SIG-M5 (cell line): ENCODE measurements around the gene USP17L13.
"Not testable (repeated sequence)": the region's sequence is repeated elsewhere in the genome, so short reads cannot be mapped to it uniquely, and the experiment has no call there.

Experiments used
- DNase-seq: peaks from one replicate; lab custom pipeline; 2025; lab: John Stamatoyannopoulos, UW

USP17L13 gene

GRCh38 chr4:9224596-9224995, at the start of gene USP17L13:
USP17L13 (plus strand) TSS chr4:9224896; CDS start chr4:9224896, 0 bp downstream.
- not testable (repeated sequence) for DNase-seq

- DNase-seq, result not testable (repeated sequence)
These were observed 14.3 kb upstream of the USP17L13 start, which contains the start of gene USP17L10 for GRCh38 chr4:9210357-9210756. USP17L10 (plus strand) TSS chr4:9210657; CDS start chr4:9210657, 0 bp downstream.

DNA sequence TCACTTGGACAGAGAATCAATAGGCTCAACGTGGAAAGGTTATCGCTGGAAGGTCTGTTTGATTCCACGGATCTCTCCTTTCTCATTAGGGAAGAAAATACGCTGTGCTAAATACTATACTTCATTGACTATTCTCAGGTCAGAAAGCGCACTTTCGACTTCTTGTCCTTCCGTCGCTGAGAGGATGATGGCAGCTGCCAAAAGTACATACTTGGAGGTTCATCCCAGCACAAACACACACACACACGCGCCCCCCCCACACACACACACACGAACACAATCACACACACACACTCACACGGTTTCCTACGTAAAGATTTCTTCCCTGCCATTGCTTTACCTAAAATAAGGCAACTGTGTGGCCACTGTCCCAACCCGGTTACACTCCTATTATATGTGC, 10.0 kb upstream of the USP17L13 start:
- not testable (repeated sequence) for DNase-seq

GRCh38 chr4:9215105-9215504, 9.6 kb upstream of the USP17L13 start, which contains the start of gene USP17L11:
USP17L11 (plus strand) TSS chr4:9215405; CDS start chr4:9215405, 0 bp downstream.
- not testable (repeated sequence) for DNase-seq

GRCh38 chr4:9219852-9220251, 4.8 kb upstream of the USP17L13 start, which contains the start of gene USP17L12:
USP17L12 (plus strand) TSS chr4:9220152; CDS start chr4:9220152, 0 bp downstream.
- DNase-seq, result not testable (repeated sequence)

- not testable (repeated sequence) for DNase-seq
These were observed 5.6 kb downstream of the USP17L13 start for GRCh38 chr4:9230249-9230648.

DNA sequence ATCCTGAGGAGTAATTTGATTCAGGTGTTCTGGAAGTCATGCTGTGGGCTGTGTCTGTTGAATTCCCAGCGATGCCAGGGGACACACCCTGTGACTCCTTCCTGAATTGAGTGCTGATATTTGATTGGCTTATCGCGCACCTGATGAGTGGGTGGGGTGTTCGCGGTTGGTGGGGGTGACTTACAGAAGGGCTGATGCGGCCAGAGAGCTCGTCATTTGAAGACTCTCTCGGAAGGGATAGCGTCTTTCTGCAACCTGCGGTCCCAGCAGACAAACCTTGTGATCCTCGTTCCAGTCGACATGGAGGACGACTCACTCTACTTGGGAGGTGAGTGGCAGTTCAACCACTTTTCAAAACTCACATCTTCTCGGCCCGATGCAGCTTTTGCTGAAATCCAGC, 9.4 kb downstream of the USP17L13 start, which contains the start of gene USP17L15:
Gene USP17L15 (plus strand): TSS at position 301 of the 400 bp plus-strand sequence. CDS start 0 bp downstream, at position 301.
- not testable (repeated sequence) for DNase-seq

DNA sequence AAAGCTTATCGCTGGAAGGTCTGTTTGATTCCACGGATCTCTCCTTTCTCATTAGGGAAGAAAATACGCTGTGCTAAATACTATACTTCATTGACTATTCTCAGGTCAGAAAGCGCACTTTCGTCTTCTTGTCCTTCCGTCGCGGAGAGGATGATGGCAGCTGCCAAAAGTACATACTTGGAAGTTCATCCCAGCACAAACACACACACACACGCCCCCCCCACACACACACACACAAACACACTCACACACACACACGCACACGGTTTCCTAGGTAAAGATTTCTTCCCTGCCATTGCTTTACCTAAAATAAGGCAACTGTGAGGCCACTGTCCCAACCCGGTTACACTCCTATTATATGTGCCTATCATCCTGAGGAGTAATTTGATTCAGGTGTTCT, 13.8 kb downstream of the USP17L13 start:
- DNase-seq, result not testable (repeated sequence)

DNA sequence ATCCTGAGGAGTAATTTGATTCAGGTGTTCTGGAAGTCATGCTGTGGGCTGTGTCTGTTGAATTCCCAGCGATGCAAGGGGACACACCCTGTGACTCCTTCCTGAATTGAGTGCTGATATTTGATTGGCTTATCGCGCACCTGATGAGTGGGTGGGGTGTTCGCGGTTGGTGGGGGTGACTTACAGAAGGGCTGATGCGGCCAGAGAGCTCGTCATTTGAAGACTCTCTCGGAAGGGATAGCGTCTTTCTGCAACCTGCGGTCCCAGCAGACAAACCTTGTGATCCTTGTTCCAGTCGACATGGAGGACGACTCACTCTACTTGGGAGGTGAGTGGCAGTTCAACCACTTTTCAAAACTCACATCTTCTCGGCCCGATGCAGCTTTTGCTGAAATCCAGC, 18.9 kb downstream of the USP17L13 start, which contains the start of gene USP17L17:
Gene USP17L17 (plus strand): TSS at position 301 of the 400 bp plus-strand sequence. CDS start 0 bp downstream, at position 301.
- not testable (repeated sequence) for DNase-seq

GRCh38 chr4:9247953-9248680, 23.4 kb downstream of the USP17L13 start, which contains the start of gene USP17L18:
USP17L18 (plus strand) TSS chr4:9248630; CDS start chr4:9248630, 0 bp downstream.
- DNase-seq, result not testable (repeated sequence)

DNA sequence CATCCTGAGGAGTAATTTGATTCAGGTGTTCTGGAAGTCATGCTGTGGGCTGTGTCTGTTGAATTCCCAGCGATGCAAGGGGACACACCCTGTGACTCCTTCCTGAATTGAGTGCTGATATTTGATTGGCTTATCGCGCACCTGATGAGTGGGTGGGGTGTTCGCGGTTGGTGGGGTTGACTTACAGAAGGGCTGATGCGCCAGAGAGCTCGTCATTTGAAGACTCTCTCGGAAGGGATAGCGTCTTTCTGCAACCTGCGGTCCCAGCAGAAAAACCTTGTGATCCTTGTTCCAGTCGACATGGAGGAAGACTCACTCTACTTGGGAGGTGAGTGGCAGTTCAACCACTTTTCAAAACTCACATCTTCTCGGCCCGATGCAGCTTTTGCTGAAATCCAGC, 28.4 kb downstream of the USP17L13 start, which contains the start of gene USP17L19:
Gene USP17L19 (plus strand): TSS at position 301 of the 400 bp plus-strand sequence. CDS start 0 bp downstream, at position 301.
- DNase-seq, result not testable (repeated sequence)

DNA sequence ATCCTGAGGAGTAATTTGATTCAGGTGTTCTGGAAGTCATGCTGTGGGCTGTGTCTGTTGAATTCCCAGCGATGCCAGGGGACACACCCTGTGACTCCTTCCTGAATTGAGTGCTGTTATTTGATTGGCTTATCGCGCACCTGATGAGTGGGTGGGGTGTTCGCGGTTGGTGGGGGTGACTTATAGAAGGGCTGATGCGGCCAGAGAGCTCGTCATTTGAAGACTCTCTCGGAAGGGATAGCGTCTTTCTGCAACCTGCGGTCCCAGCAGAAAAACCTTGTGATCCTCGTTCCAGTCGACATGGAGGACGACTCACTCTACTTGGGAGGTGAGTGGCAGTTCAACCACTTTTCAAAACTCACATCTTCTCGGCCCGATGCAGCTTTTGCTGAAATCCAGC, 33.1 kb downstream of the USP17L13 start, which contains the start of gene USP17L20:
Gene USP17L20 (plus strand): TSS at position 301 of the 400 bp plus-strand sequence. CDS start 0 bp downstream, at position 301.
- not testable (repeated sequence) for DNase-seq

DNA sequence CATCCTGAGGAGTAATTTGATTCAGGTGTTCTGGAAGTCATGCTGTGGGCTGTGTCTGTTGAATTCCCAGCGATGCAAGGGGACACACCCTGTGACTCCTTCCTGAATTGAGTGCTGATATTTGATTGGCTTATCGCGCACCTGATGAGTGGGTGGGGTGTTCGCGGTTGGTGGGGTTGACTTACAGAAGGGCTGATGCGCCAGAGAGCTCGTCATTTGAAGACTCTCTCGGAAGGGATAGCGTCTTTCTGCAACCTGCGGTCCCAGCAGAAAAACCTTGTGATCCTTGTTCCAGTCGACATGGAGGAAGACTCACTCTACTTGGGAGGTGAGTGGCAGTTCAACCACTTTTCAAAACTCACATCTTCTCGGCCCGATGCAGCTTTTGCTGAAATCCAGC, 37.9 kb downstream of the USP17L13 start, which contains the start of gene USP17L21:
Gene USP17L21 (plus strand): TSS at position 301 of the 400 bp plus-strand sequence. CDS start 0 bp downstream, at position 301.
- DNase-seq, result not testable (repeated sequence)

DNA sequence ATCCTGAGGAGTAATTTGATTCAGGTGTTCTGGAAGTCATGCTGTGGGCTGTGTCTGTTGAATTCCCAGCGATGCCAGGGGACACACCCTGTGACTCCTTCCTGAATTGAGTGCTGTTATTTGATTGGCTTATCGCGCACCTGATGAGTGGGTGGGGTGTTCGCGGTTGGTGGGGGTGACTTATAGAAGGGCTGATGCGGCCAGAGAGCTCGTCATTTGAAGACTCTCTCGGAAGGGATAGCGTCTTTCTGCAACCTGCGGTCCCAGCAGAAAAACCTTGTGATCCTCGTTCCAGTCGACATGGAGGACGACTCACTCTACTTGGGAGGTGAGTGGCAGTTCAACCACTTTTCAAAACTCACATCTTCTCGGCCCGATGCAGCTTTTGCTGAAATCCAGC, 42.6 kb downstream of the USP17L13 start, which contains the start of gene USP17L22:
Gene USP17L22 (plus strand): TSS at position 301 of the 400 bp plus-strand sequence. CDS start 0 bp downstream, at position 301.
- DNase-seq, result not testable (repeated sequence)

- DNase-seq, result not testable (repeated sequence)
These were observed 47.0 kb downstream of the USP17L13 start for GRCh38 chr4:9271719-9272118.
